ENCODE results near the gene CASP6. TPM values are rescaled to one million over a fixed set of nuclear protein-coding genes. Genes with fewer than 3 reads are reported as not detected.

Gene CASP6
- total and polyA plus RNA-seq, 5 donors from 2014 or later: 21.9 to 88.4 (median 65.2) TPM

GRCh38 chr4:109648997-109649575 lies 54.2 kb downstream of the CASP6 start:
- Histone ChIP-seq H3K27ac (ENCODE audit: insufficient read depth, low read length, poor library complexity, severe bottlenecking) (peak overlapping the region; percentile 76), H3K27me3 (ENCODE audit: control insufficient read depth, insufficient read depth, low read length) (no peaks in the 10 kb centered on the region), H3K4me1 (ENCODE audit: control insufficient read depth, insufficient read depth, low read length, poor library complexity, severe bottlenecking) (peaks cover 63% of the 10 kb centered on the region), H3K36me3 (ENCODE audit: control insufficient read depth, insufficient read depth, low read length) (peaks cover 11% of the 10 kb centered on the region), H3K9me3 (ENCODE audit: control insufficient read depth in 2 of 2, low read length in 2 of 2) (peaks cover 6 to 13% of the 10 kb centered on the region in 2 experiments), H3K4me3 (ENCODE audit: low read depth, low read length) (peak overlapping the region; percentile 84)
- Mint-ChIP-seq H3K4me3 (peak overlapping the region; percentile 62 to 91 (median 76)), H3K36me3 (peaks cover 14% of the 10 kb centered on the region), H3K27ac (peak overlapping the region in 1 of 3 donors; percentile 93), H3K4me1 (peaks cover 15 to 46% (median 33%) of the 10 kb centered on the region in 4 donors), H3K9me3 (peaks cover 0 to 10% (median 0%) of the 10 kb centered on the region in 7 donors), H3K27me3 (no peaks in the 10 kb centered on the region)
- peak; percentile 4 to 12 for ATAC-seq (ENCODE audit: low read depth in 2 of 2)
- DNase-seq: peak in 2 of 3 donors; percentile 48 to 62

- H3K9me3 Mint-ChIP-seq: peaks cover 0 to 10% (median 0%) of the 10 kb centered on the region in 7 donors
- peak; percentile 88 to 92 for ATAC-seq (ENCODE audit: low read depth in 2 of 2)
These were observed 54.8 kb downstream of the CASP6 start for GRCh38 chr4:109648266-109648996.

GRCh38 chr4:109645874-109646710 lies 57.2 kb downstream of the CASP6 start:
- no peak for ATAC-seq (ENCODE audit: low read depth in 2 of 2)

More at GRCh38 chr4:109648266-109648996, 54.8 kb downstream of the CASP6 start:
- H3K27me3 ChIP-seq (ENCODE audit: control insufficient read depth, insufficient read depth, low read length): no peaks in the 10 kb centered on the region
- H3K9me3 ChIP-seq (ENCODE audit: control insufficient read depth in 2 of 2, low read length in 2 of 2): peaks cover 6 to 13% of the 10 kb centered on the region in 2 experiments
- H3K27ac ChIP-seq (ENCODE audit: insufficient read depth, low read length, poor library complexity, severe bottlenecking): peak overlapping the region; percentile 76
- H3K4me3 ChIP-seq (ENCODE audit: low read depth, low read length): peak overlapping the region; percentile 84
- Mint-ChIP-seq H3K36me3 (peaks cover 14% of the 10 kb centered on the region), H3K4me1 (peaks cover 15 to 47% (median 34%) of the 10 kb centered on the region in 4 donors), H3K4me3 (peak overlapping the region; percentile 76 to 91 (median 80)), H3K27ac (peak overlapping the region in 1 of 3 donors; percentile 98), H3K27me3 (no peaks in the 10 kb centered on the region)
- peaks cover 63% of the 10 kb centered on the region for H3K4me1 ChIP-seq (ENCODE audit: control insufficient read depth, insufficient read depth, low read length, poor library complexity, severe bottlenecking)
- peak; percentile 9 to 86 (median 82) for DNase-seq
- H3K36me3 ChIP-seq (ENCODE audit: control insufficient read depth, insufficient read depth, low read length): peaks cover 11% of the 10 kb centered on the region

GRCh38 chr4:109640644-109641043 lies 62.6 kb downstream of the CASP6 start:
- no peaks in the 10 kb centered on the region for H3K27me3 Mint-ChIP-seq
- Histone ChIP-seq H3K4me1 (ENCODE audit: control insufficient read depth, insufficient read depth, low read length, poor library complexity, severe bottlenecking) (peaks cover 9% of the 10 kb centered on the region), H3K27me3 (ENCODE audit: control insufficient read depth, insufficient read depth, low read length) (no peaks in the 10 kb centered on the region), H3K27ac (ENCODE audit: insufficient read depth, low read length, poor library complexity, severe bottlenecking) (no peak overlapping the region), H3K36me3 (ENCODE audit: control insufficient read depth, insufficient read depth, low read length) (peaks cover 10% of the 10 kb centered on the region), H3K4me3 (ENCODE audit: low read depth, low read length) (peak overlapping the region; percentile 7), H3K9me3 (ENCODE audit: control insufficient read depth in 2 of 2, low read length in 2 of 2) (no peaks in the 10 kb centered on the region)
- H3K4me1 Mint-ChIP-seq: peaks cover 22 to 63% (median 34%) of the 10 kb centered on the region in 4 donors
- ATAC-seq (ENCODE audit: low read depth in 2 of 2): no peak
- H3K27ac Mint-ChIP-seq: peak overlapping the region; percentile 75 to 96 (median 83)
- no peak overlapping the region for H3K4me3 Mint-ChIP-seq
- H3K36me3 Mint-ChIP-seq: peaks cover 30% of the 10 kb centered on the region
- DNase-seq: no peak
- peaks cover 0 to 6% (median 0%) of the 10 kb centered on the region in 7 donors for H3K9me3 Mint-ChIP-seq

More at GRCh38 chr4:109645874-109646710, 57.2 kb downstream of the CASP6 start:
- peak in 1 of 3 donors; percentile 13 for DNase-seq
- H3K9me3 Mint-ChIP-seq: no peaks in the 10 kb centered on the region
- no peak overlapping the region for H3K4me3 Mint-ChIP-seq
- no peak overlapping the region for H3K27ac Mint-ChIP-seq
- peak overlapping the region; percentile 55 for H3K4me3 ChIP-seq (ENCODE audit: low read depth, low read length)
- H3K4me1 Mint-ChIP-seq: peaks cover 23 to 51% (median 35%) of the 10 kb centered on the region in 4 donors
- H3K27ac ChIP-seq (ENCODE audit: insufficient read depth, low read length, poor library complexity, severe bottlenecking): peak overlapping the region; percentile 76
- H3K27me3 Mint-ChIP-seq: no peaks in the 10 kb centered on the region
- no peaks in the 10 kb centered on the region for H3K36me3 ChIP-seq (ENCODE audit: control insufficient read depth, insufficient read depth, low read length)
- H3K36me3 Mint-ChIP-seq: no peaks in the 10 kb centered on the region
- peaks cover 57% of the 10 kb centered on the region for H3K4me1 ChIP-seq (ENCODE audit: control insufficient read depth, insufficient read depth, low read length, poor library complexity, severe bottlenecking)
- H3K27me3 ChIP-seq (ENCODE audit: control insufficient read depth, insufficient read depth, low read length): no peaks in the 10 kb centered on the region
- H3K9me3 ChIP-seq (ENCODE audit: control insufficient read depth in 2 of 2, low read length in 2 of 2): no peaks in the 10 kb centered on the region

Other genes with a start within 250 kb of the CASP6 start
- gene MCUB, start 143.2 kb downstream of the CASP6 start, total RNA-seq: 96.3 TPM
- gene MCUB, start 143.2 kb downstream of the CASP6 start, polyA plus RNA-seq: 100 to 1,000 TPM; 189 to 208 (median 195) TPM
- gene PLA2G12A, start 26.6 kb upstream of the CASP6 start, total RNA-seq: 13.3 TPM
- 10 to 100 TPM; 36.3 to 48.4 (median 43.2) TPM for gene PLA2G12A, start 26.6 kb upstream of the CASP6 start, polyA plus RNA-seq
- gene CFI, start 98.6 kb upstream of the CASP6 start, total RNA-seq: not detected
- gene CFI, start 98.6 kb upstream of the CASP6 start, polyA plus RNA-seq: not detected
- 14.3 TPM for gene GAR1, start 112.3 kb upstream of the CASP6 start, total RNA-seq
- gene GAR1, start 112.3 kb upstream of the CASP6 start, polyA plus RNA-seq: 10 to 100 TPM in 3 of 4 donors, 1 to 10 TPM in 1; 9.8 to 17.4 (median 15.8) TPM
- 0.27 TPM for gene RRH, start 124.5 kb upstream of the CASP6 start, total RNA-seq
- gene RRH, start 124.5 kb upstream of the CASP6 start, polyA plus RNA-seq: not detected
- gene LRIT3, start 144.7 kb upstream of the CASP6 start, total RNA-seq: 0.25 TPM
- under 1 TPM in 2 of 4 donors, not detected in 2; 0.07 to 0.08 TPM for gene LRIT3, start 144.7 kb upstream of the CASP6 start, polyA plus RNA-seq
- gene EGF, start 209.4 kb upstream of the CASP6 start, total RNA-seq: 2.1 TPM
- not detected for gene EGF, start 209.4 kb upstream of the CASP6 start, polyA plus RNA-seq